ENCODE data around the gene SNRNP70. TPM values are rescaled to one million over a fixed set of nuclear protein-coding genes. Genes with fewer than 3 reads are reported as not detected.
"Not testable (repeated sequence)": the region's sequence is repeated elsewhere in the genome, so short reads cannot be mapped to it uniquely, and the experiment has no call there.

Gene SNRNP70, protein sequence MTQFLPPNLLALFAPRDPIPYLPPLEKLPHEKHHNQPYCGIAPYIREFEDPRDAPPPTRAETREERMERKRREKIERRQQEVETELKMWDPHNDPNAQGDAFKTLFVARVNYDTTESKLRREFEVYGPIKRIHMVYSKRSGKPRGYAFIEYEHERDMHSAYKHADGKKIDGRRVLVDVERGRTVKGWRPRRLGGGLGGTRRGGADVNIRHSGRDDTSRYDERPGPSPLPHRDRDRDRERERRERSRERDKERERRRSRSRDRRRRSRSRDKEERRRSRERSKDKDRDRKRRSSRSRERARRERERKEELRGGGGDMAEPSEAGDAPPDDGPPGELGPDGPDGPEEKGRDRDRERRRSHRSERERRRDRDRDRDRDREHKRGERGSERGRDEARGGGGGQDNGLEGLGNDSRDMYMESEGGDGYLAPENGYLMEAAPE
- 100 to 1,000 TPM; 205 to 230 TPM for total RNA-seq

DNA sequence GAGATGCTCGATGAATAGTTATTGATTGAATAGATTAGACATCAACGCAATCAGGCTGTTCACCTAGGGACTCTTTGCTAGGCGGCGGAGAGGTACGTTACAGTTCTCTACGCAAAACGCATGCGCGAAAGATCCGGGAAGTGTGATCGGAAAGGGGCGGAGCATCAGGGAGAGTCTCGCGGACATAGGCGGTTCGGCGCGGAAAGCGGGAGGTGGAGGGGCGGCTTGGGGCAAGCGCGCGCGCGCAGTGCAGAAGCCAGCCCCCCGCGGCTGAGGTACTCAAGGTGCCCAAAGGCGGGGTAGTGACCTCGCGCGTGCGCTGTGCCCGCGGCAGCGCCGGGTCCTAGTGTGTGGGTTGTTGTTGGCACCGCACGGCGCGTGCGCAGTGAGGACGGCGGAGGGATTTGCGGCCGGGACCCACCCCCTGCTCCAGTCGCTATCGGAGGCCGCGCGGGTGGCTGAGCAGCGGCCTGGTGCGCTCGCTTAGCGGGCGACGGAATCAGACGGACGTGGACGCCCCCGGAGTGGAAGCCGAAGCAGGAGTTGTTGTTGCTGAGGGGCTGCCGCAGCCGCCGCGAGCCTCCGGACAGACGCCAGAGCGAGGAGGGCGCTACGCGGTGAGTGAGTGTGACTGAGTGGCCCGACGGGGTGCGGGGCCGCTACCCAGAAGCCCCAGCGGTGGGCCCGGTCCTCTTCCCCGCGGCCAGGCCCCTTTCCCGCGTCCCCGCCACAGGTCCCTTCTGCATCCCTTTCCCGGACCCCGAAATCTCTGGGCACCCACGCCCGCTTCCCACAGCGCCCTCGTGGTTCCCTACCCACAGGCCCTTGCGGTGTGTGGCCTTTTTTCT is at the start of gene SNRNP70:
TSS of gene SNRNP70 (plus strand) at position 432 of the 848 bp plus-strand sequence. CDS start 964 bp downstream, outside the sequence.
- Mint-ChIP-seq H3K36me3 (peaks cover 22% of the 10 kb centered on the region), H3K4me3 (peak within 1 kb of the TSS; percentile 98), H3K27me3 (no peaks in the 10 kb centered on the region)

DNA sequence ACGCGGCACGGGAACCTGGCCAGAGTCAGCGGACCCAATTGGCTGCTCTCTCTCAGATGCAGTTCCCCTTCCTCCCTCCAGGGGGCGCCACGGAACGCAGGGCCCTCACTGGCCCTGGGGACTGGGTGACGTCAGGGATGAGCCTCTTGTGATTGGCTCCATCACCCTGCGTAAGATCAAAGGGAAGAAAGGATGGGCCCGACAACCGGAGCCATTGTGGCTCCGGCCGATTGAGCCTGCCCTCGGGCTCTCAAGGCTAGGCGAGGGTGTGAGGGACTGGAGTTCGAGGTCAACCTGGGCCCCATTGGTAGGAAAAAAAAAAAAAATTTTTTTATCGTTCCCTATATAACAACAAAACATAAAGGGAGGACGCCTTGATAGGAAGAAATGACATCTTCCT is 48.4 kb upstream of the SNRNP70 start, which contains the start of gene CGB1:
TSS of gene CGB1 (minus strand) at position 81 of the 400 bp plus-strand sequence. CDS start 184 bp downstream, outside the sequence.
- peak; percentile 71 for DNase-seq
- H3K36me3 Mint-ChIP-seq, H3K4me1 Mint-ChIP-seq, H3K9me3 Mint-ChIP-seq, H3K27me3 Mint-ChIP-seq, H3K27ac Mint-ChIP-seq, H3K4me3 Mint-ChIP-seq: not testable (repeated sequence)

More for the DNA sequence above, at the start of gene SNRNP70:
- H3K9me3 Mint-ChIP-seq: no peaks in the 10 kb centered on the region
- DNase-seq: peak; percentile 100
- H3K27ac Mint-ChIP-seq: peak within 1 kb of the TSS; percentile 94
- H3K4me1 Mint-ChIP-seq: peaks cover 26% of the 10 kb centered on the region

DNA sequence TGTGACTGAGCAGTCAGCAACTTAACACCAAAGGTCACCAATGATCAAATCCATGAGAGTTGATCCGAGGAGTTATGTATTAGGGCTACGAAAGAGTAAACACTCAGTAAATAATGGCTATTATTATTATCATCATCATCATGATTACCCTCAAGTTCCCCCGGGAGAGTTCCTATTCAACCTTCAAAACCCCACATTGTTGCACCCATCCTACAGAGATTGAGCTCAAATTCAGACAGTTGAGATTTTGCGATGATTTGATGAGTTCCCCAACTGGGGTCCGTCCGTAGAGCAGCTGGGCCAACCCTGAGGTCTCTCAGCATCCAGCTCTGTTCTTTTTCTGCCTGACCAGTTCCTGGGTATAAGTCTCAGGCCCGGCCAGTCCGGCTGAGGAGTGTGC is 47.1 kb upstream of the SNRNP70 start:
- not testable (repeated sequence) for H3K4me1 Mint-ChIP-seq

DNA sequence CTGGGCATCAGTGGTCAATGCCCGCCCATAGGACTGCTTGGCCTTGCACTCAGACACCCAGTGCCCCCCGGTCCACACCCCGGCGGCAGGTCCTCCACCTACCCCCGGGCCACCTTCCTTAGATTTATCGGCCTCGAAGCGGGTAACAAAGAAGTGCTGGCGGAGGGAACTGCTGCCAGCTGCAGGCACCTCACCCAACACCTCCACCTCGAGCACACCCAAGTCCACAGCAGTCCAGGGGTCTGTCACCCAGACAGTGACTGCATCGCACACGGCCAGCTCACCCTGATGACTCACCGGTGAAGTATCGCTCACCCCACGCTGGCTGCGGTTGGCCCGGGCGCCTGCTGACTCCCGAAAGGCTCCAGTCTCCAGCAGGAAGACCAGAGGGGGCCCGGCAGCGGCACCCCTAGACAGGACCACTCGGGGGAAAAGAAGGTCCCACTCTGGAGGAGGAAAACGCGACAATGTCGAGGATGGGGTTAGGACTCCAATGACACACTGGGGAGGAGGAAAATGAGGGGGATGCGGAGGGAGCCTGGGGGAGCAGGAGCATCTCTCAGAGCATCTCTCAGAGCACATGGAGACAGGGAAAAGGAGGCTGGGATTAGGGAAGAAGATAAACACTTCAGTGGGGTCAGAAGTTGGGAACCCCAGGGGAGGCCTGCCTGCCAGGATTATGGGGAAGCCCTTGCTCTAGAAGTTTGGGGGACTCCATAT is 46.5 kb upstream of the SNRNP70 start:
- H3K9me3 Mint-ChIP-seq, H3K4me3 Mint-ChIP-seq, H3K4me1 Mint-ChIP-seq, H3K27me3 Mint-ChIP-seq, H3K27ac Mint-ChIP-seq, H3K36me3 Mint-ChIP-seq, DNase-seq: not testable (repeated sequence)

More for the DNA sequence above, 47.1 kb upstream of the SNRNP70 start:
- H3K27me3 Mint-ChIP-seq, DNase-seq, H3K4me3 Mint-ChIP-seq, H3K9me3 Mint-ChIP-seq, H3K36me3 Mint-ChIP-seq, H3K27ac Mint-ChIP-seq: not testable (repeated sequence)

DNA sequence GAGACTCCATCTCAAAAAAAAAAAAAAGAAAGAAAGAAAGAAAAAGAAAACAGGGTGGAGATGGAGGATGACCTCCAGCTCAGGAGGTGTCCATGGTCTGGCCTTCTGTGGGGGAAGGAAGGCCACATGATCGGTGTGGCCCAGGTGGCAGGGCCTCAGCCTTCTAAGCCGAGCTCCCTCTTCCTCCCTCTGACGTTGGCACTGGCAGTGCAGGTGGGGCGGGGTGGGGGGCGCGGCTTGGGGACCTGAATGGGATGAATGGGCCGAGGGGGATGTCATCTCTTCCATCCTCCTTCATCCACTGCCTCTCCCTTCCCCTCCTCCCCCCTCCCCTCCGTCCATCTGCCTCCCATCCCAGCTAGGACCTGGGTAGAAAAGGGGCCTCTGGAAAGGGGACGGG is 45.5 kb upstream of the SNRNP70 start:
- H3K27me3 Mint-ChIP-seq, H3K27ac Mint-ChIP-seq, DNase-seq, H3K9me3 Mint-ChIP-seq, H3K36me3 Mint-ChIP-seq, H3K4me1 Mint-ChIP-seq, H3K4me3 Mint-ChIP-seq: not testable (repeated sequence)

DNA sequence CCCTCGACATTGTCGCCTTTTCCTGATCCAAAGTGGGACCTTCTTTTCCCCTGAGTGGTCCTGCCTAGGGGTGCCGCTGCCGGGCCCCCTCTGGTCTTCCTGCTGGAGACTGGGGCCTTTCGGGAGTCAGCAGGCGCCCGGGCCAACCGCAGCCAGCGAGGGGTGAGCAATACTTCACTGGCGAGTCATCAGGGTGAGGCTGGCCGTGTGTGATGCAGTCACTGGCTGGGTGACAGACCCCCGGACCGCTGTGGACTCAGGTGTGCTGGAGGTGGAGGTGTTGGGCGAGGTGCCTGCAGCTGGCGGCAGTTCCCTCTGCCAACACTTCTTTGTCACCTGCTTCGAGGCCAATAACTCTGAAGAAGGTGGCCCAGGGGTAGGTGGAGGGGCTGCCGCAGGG is 43.1 kb upstream of the SNRNP70 start:
- no peak for DNase-seq
- Mint-ChIP-seq H3K4me1 (no peaks in the 10 kb centered on the region), H3K36me3 (no peaks in the 10 kb centered on the region), H3K27ac (no peak overlapping the region), H3K4me3 (no peak overlapping the region), H3K27me3 (no peaks in the 10 kb centered on the region), H3K9me3 (no peaks in the 10 kb centered on the region)

DNA sequence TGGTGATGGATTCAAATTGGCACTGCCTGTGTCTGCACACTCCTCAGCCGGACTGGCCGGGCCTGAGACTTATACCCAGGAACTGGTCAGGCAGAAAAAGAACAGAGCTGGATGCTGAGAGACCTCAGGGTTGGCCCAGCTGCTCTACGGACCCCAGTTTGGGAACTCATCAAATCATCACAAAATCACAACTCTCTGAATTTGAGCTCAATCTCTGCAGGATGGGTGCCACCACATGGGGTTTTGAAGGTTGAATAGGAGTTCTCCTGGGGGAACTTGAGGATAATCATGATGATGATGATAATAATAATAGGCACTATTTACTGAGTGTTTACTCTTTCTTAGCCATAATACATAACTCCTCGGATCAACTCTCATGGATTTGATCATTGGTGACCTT is 42.6 kb upstream of the SNRNP70 start:
- not testable (repeated sequence) for H3K9me3 Mint-ChIP-seq, H3K4me1 Mint-ChIP-seq, H3K36me3 Mint-ChIP-seq, H3K4me3 Mint-ChIP-seq, H3K27me3 Mint-ChIP-seq, H3K27ac Mint-ChIP-seq, DNase-seq

DNA sequence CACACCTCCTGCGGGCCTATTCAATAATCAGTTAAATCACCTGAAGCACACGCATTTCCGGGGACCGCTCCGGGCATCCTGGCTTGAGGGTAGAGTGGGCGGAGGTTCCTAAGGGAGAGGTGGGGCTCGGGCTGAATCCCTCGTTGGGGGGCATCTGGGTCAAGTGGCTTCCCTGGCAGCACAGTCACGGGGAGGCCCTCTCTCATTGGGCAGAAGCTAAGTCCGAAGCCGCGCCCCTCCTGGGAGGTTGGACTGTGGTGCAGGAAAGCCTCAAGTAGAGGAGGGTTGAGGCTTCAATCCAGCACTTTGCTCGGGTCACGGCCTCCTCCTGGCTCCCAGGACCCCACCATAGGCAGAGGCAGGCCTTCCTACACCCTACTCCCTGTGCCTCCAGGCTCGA is 41.7 kb upstream of the SNRNP70 start, which contains the start of gene CGB5:
TSS of gene CGB5 (plus strand) at position 301 of the 400 bp plus-strand sequence. CDS start 362 bp downstream, outside the sequence.
- H3K36me3 Mint-ChIP-seq, H3K4me1 Mint-ChIP-seq, H3K9me3 Mint-ChIP-seq, H3K27me3 Mint-ChIP-seq, H3K27ac Mint-ChIP-seq, H3K4me3 Mint-ChIP-seq, DNase-seq: not testable (repeated sequence)

DNA sequence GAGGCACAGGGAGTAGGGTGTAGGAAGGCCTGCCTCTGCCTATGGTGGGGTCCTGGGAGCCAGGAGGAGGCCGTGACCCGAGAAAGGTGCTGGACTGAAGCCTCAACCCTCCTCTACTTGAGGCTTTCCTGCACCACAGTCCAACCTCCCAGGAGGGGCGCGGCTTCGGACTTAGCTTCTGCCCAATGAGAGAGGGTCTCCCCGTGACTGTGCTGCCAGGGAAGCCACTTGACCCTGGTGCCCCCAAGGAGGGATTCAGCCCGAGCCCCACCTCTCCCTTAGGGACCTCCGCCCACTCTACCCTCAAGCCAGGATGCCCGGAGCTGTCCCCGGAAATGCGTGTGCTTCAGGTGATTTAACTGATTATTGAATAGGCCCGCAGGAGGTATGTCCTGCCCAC is 36.2 kb upstream of the SNRNP70 start, which contains the start of gene CGB8:
TSS of gene CGB8 (minus strand) at position 101 of the 400 bp plus-strand sequence. CDS start 372 bp downstream, outside the sequence.
- not testable (repeated sequence) for H3K27me3 Mint-ChIP-seq, H3K36me3 Mint-ChIP-seq, H3K27ac Mint-ChIP-seq, H3K4me3 Mint-ChIP-seq, H3K9me3 Mint-ChIP-seq, H3K4me1 Mint-ChIP-seq, DNase-seq

DNA sequence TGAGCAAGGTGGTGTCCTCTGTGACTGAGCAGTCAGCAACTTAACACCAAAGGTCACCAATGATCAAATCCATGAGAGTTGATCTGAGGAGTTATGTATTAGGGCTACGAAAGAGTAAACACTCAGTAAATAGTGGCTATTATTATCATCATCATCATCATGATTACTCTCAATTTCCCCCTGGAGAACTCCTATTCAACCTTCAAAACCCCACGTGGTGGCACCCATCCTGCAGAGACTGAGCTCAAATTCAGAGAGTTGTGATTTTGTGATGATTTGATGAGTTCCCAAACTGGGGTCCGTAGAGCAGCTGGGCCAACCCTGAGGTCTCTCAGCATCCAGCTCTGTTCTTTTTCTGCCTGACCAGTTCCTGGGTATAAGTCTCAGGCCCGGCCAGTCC is 35.4 kb upstream of the SNRNP70 start:
- H3K36me3 Mint-ChIP-seq, H3K27ac Mint-ChIP-seq, H3K9me3 Mint-ChIP-seq, DNase-seq, H3K4me1 Mint-ChIP-seq, H3K4me3 Mint-ChIP-seq, H3K27me3 Mint-ChIP-seq: not testable (repeated sequence)

DNA sequence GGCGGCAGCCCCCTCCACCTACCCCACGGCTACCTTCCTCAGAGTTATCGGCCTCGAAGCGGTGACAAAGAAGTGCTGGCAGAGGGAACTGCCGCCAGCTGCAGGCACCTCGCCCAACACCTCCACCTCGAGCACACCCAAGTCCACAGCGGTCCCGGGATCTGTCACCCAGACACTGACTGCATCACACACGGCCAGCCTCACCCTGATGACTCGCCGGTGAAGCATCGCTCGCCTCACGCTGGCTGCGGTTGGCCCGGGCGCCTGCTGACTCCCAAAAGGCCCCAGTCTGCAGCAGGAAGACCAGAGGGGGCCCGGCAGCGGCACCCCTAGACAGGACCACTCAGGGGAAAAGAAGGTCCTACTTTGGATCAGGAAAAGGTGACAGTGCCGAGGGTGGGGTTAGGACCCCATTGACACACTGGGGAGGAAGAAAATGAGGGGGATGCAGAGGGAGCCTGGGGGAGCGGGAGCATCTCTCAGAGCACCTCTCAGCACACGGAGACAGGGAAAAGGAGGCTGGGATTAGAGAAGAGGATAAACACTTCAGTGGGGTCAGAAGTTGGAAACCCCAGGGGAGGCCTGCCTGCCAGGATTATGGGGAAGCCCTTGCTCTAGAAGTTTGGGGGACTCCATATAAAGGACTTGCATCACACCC is 34.7 kb upstream of the SNRNP70 start:
- H3K27me3 Mint-ChIP-seq, H3K36me3 Mint-ChIP-seq, H3K27ac Mint-ChIP-seq, H3K9me3 Mint-ChIP-seq, H3K4me3 Mint-ChIP-seq, DNase-seq, H3K4me1 Mint-ChIP-seq: not testable (repeated sequence)

DNA sequence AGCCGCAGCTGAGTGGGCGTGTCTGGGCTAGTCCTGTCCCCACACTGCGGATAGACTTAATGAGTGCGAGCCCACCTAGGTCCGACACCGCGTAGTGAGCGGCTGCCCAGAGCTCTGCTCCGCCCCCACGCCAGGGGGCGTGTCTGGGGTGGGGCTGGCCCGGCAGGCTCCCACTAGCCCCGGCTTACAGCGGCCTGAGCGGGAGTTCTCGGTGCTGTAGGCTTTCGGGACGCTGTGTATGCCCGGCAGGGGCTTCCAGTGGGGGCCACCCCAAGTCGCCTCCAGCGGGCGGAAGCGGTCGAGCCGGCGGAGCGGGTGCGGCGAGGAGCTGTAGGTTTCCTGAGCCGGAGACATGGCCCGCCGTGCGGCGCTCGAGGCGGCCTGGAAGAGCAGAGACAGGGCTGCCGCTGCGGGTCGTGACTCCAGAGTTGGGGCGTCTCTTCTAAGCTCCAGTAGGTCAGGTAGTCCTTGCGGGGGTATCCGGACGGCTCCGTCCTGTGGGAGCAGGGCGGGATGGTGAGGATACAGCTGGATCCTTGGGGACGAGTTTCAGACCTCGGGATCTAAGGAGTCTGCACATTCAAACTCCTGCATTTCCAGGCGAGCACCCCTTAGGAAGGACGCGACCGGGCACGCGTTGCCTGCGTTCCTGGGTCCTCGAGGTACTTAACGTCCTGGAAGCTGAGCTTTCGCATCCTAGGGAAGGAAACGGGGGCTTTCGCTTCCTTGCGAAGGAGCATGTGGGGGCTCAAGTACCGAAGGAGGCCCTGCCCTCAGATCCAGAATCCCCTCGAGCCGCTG is 28.9 kb upstream of the SNRNP70 start:
- no peaks in the 10 kb centered on the region for H3K9me3 Mint-ChIP-seq
- peaks cover 12% of the 10 kb centered on the region for H3K4me1 Mint-ChIP-seq
- H3K4me3 Mint-ChIP-seq: peak overlapping the region; percentile 63
- DNase-seq: peak; percentile 66
- H3K36me3 Mint-ChIP-seq: no peaks in the 10 kb centered on the region
- peaks cover 51% of the 10 kb centered on the region for H3K27me3 Mint-ChIP-seq
- H3K27ac Mint-ChIP-seq: no peak overlapping the region

DNA sequence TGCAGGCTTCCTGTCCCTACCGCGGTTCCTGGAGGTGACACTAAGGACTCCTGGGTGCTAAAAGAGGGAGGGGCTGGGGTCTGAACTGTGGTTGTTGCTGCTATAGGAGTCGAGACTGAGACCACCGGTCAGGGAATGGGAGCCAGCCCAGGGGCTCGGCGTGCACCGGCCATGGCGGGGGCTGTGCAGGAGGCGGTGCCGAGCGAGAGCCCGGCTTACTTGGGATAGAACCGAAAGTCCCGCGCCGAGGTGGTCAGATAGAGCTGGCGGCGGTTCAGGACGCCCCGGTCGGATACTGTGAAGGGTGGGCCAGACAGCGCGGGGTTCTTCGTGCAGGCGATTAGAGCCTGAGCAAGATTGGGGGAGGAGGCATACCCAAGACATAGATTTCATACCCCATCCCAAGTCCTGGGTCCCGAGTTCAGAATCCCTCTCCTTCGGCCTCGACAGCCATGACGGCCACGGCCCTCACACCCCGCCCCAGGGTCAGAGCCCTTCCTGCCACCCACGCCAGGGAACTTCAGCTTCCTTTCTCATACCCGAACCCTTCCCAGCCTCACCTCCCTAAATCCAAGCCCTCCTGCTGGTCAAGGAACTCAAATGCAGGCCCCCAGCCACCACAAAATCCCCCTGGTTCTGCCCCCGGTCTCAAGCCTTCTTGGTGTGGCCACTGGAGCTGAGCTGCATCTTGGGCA is 28.2 kb upstream of the SNRNP70 start:
- not testable (repeated sequence) for H3K9me3 Mint-ChIP-seq, DNase-seq, H3K36me3 Mint-ChIP-seq, H3K27ac Mint-ChIP-seq
- H3K4me1 Mint-ChIP-seq: peaks cover 12% of the 10 kb centered on the region
- H3K27me3 Mint-ChIP-seq: peaks cover 57% of the 10 kb centered on the region
- peak overlapping the region; percentile 63 for H3K4me3 Mint-ChIP-seq
